Keratinocyte (primary cell): Measurements from ENCODE around the gene ARMC2. TPM values are rescaled to one million over a fixed set of nuclear protein-coding genes. Genes with fewer than 3 reads are reported as not detected.

Experiments used
- DNase-seq: peaks from one replicate; pipeline ENCODE4 v3.0.0-alpha.2; 2011; ENCODE audit warnings: low read depth, missing footprints, low spot score
- FAIRE-seq: peaks from 2 replicates; lab custom pipeline; 2011; peaks lifted over from hg19 to GRCh38; lab: Jason Lieb, UNC
- H2AFZ ChIP-seq: 2 replicates; pipeline ENCODE4 v1.6.0; 2012; ENCODE audit warnings: low read length, control low read depth, inconsistent platforms; ENCODE audit not compliant: control insufficient read depth
- H3K27ac ChIP-seq: 2 replicates; pipeline ENCODE4 v1.5.1; 2011; ENCODE audit warnings: low read length; ENCODE audit not compliant: control insufficient read depth, insufficient read depth
- H3K27me3 ChIP-seq: 3 replicates; pipeline ENCODE4 v1.6.0; 2011; ENCODE audit warnings: low read length; ENCODE audit not compliant: control insufficient read depth, insufficient read depth; ENCODE audit errors: extremely low read depth
- H3K36me3 ChIP-seq, 2 experiments: 2 replicates in 1 of 2; 3 replicates in 1 of 2; pipeline ENCODE4 v1.5.1; 2011; ENCODE audit warnings: low read length in 2 of 2, mild to moderate bottlenecking in 1 of 2; ENCODE audit not compliant: control insufficient read depth in 2 of 2, insufficient read depth in 2 of 2; ENCODE audit errors: extremely low read depth in 1 of 2
- H3K4me1 ChIP-seq: 3 replicates; pipeline ENCODE4 v1.5.1; 2011; ENCODE audit warnings: low read length; ENCODE audit not compliant: control insufficient read depth, insufficient read depth; ENCODE audit errors: extremely low read depth
- H3K4me2 ChIP-seq: 3 replicates; pipeline ENCODE4 v1.6.0; 2011; ENCODE audit warnings: low read depth, low read length; ENCODE audit not compliant: control insufficient read depth, insufficient read depth; ENCODE audit errors: extremely low read depth
- H3K4me3 ChIP-seq, 3 experiments: fragments of 200-600 bp in 1 of 3; sonication (generic) in 1 of 3; 2 replicates in 2 of 3; 3 replicates in 1 of 3; pipeline ENCODE4 v1.5.1; 2011 to 2016; ENCODE audit warnings: low read length in 3 of 3, mild to moderate bottlenecking in 3 of 3, control low read depth in 2 of 3, inconsistent platforms in 1 of 3, low read depth in 1 of 3, mixed read lengths in 1 of 3, mixed run types in 1 of 3, moderate library complexity in 1 of 3; ENCODE audit not compliant: control insufficient read depth in 2 of 3, insufficient read depth in 2 of 3; ENCODE audit errors: extremely low read depth in 1 of 3
- H3K79me2 ChIP-seq: 2 replicates; pipeline ENCODE4 v1.6.0; 2012; ENCODE audit warnings: low read length; ENCODE audit not compliant: control insufficient read depth, insufficient read depth
- H3K9ac ChIP-seq: 3 replicates; pipeline ENCODE4 v1.6.0; 2011; ENCODE audit warnings: low read length; ENCODE audit not compliant: control insufficient read depth, insufficient read depth; ENCODE audit errors: extremely low read depth
- H3K9me1 ChIP-seq: 3 replicates; pipeline ENCODE4 v1.6.0; 2011; ENCODE audit warnings: low read length; ENCODE audit not compliant: control insufficient read depth, insufficient read depth; ENCODE audit errors: extremely low read depth
- H3K9me3 ChIP-seq: 2 replicates; pipeline ENCODE4 v1.5.1; 2012; ENCODE audit warnings: low read depth, low read length; ENCODE audit not compliant: control insufficient read depth
- H4K20me1 ChIP-seq: 3 replicates; pipeline ENCODE4 v1.6.0; 2011; ENCODE audit warnings: low read length; ENCODE audit not compliant: control insufficient read depth, insufficient read depth; ENCODE audit errors: extremely low read depth
- CTCF ChIP-seq, 3 experiments: IDR thresholded peaks in 1 of 3; conservative IDR thresholded peaks in 1 of 3; optimal IDR thresholded peaks in 1 of 3; 2 replicates in 2 of 3; 3 replicates in 1 of 3; pipeline versions ENCODE3 to v1.5.1; 2011; ENCODE audit warnings: low read length in 3 of 3, mild to moderate bottlenecking in 3 of 3, moderate library complexity in 2 of 3, control low read depth in 1 of 3, inconsistent platforms in 1 of 3; ENCODE audit not compliant: insufficient read depth in 2 of 3; ENCODE audit errors: extremely low read depth in 1 of 3
- EZH2 ChIP-seq: IDR thresholded peaks from one replicate; pipeline ENCODE4 v1.6.1; 2012; ENCODE audit warnings: inconsistent platforms, mild to moderate bottlenecking, low read length, moderate library complexity
- dilution Hi-C: fragments of 300-500 bp; cut with MboI; formaldehyde crosslinking; loops from one replicate; pipeline ENCODE4 v1.7.0; 2020; ENCODE audit warnings: low sequenced_read_pairs; ENCODE audit not compliant: extremely low pct_ligation_motif_present
- polyA plus RNA-seq, 5 experiments: library from polyadenylated mRNA; depleted of rRNA in 3 of 5; stranded (reverse) in 3 of 5; stranded (forward) in 1 of 5; unstranded in 1 of 5; fragments of >200 nt; gene quantifications; 1 replicate in 1 of 5; 2 replicates in 3 of 5; 3 replicates in 1 of 5; pipeline versions ENCODE4 v1.2.1 to v1.2.3, GENCODE V29; 2011 to 2012; ENCODE audit warnings: missing spikeins in 2 of 5, low read depth in 1 of 5, low replicate concordance in 1 of 5

ARMC2 gene
- polyA plus RNA-seq, 1 donor (not counting 4 experiments of a cell fraction or from before 2014, with no cell fraction given): 3.8 TPM

GRCh38 chr6:108952776-108953486 lies 104.7 kb downstream of the ARMC2 start:
- Histone ChIP-seq H3K36me3 (no peaks in the 10 kb centered on the region), H3K27me3 (no peaks in the 10 kb centered on the region), H3K4me2 (no peak overlapping the region), H3K9me1 (no peaks in the 10 kb centered on the region), H3K27ac (no peak overlapping the region), H4K20me1 (no peaks in the 10 kb centered on the region), H3K79me2 (no peaks in the 10 kb centered on the region), H3K4me1 (peaks cover 26% of the 10 kb centered on the region), H3K9me3 (no peaks in the 10 kb centered on the region), H3K4me3 (no peak overlapping the region), H2AFZ (peak overlapping the region; percentile 14), H3K9ac (no peak overlapping the region)
- no peak for DNase-seq
- TF ChIP-seq EZH2 (no peak), CTCF (optimal IDR thresholded peaks at IDR 0.05 in 1 of 3, IDR thresholded peaks at IDR 0.05 in 1 of 3, conservative IDR thresholded peaks at IDR 0.05 in 1 of 3; ENCODE audit: extremely low read depth in 1 of 3, insufficient read depth in 2 of 3, low read length in 3 of 3) (no peak)
- dilution Hi-C loops: no loop called here
- FAIRE-seq: no peak

GRCh38 chr6:108953681-108954080 lies 105.5 kb downstream of the ARMC2 start:
- Histone ChIP-seq H2AFZ (no peak overlapping the region), H3K9me1 (no peaks in the 10 kb centered on the region), H3K27ac (no peak overlapping the region), H3K9me3 (no peaks in the 10 kb centered on the region), H4K20me1 (no peaks in the 10 kb centered on the region), H3K4me1 (peaks cover 19% of the 10 kb centered on the region), H3K36me3 (no peaks in the 10 kb centered on the region), H3K79me2 (no peaks in the 10 kb centered on the region), H3K27me3 (no peaks in the 10 kb centered on the region), H3K4me3 (no peak overlapping the region), H3K9ac (no peak overlapping the region), H3K4me2 (no peak overlapping the region)
- dilution Hi-C loops: no loop called here
- DNase-seq (no peak), FAIRE-seq (no peak)
- no peak for TF ChIP-seq EZH2
- TF ChIP-seq CTCF (optimal IDR thresholded peaks at IDR 0.05 in 1 of 3, IDR thresholded peaks at IDR 0.05 in 1 of 3, conservative IDR thresholded peaks at IDR 0.05 in 1 of 3; ENCODE audit: extremely low read depth in 1 of 3, insufficient read depth in 2 of 3, low read length in 3 of 3): no peak
